Ishikawa (cell line): ENCODE results near the gene TPCN2.

ENCODE experiments used
- CEBPB ChIP-seq: IDR thresholded peaks from 2 replicates; pipeline ENCODE4 v1.6.1; 2012
- CREB1 ChIP-seq: IDR thresholded peaks from 2 replicates; pipeline ENCODE4 v1.6.1; 2012; ENCODE audit warnings: low read depth
- EGR1 ChIP-seq: IDR thresholded peaks from 2 replicates; pipeline ENCODE4 v1.6.1; 2012
- EP300 ChIP-seq: IDR thresholded peaks from 2 replicates; pipeline ENCODE4 v1.6.1; 2012; ENCODE audit warnings: borderline replicate concordance
- FOXM1 ChIP-seq: IDR thresholded peaks from 2 replicates; pipeline ENCODE4 v1.6.1; 2012; ENCODE audit warnings: low read depth, borderline replicate concordance
- MAX ChIP-seq: IDR thresholded peaks from 2 replicates; pipeline ENCODE4 v1.6.1; 2012
- NFIC ChIP-seq: IDR thresholded peaks from 2 replicates; pipeline ENCODE4 v1.6.1; 2012
- RAD21 ChIP-seq: IDR thresholded peaks from 2 replicates; pipeline ENCODE4 v1.6.1; 2012; ENCODE audit warnings: low read depth
- REST ChIP-seq: IDR thresholded peaks from 2 replicates; pipeline ENCODE4 v1.6.1; 2012; ENCODE audit warnings: low read depth, mild to moderate bottlenecking
- TAF1 ChIP-seq: IDR thresholded peaks from 2 replicates; pipeline ENCODE4 v1.6.1; 2012; ENCODE audit warnings: low read depth, mild to moderate bottlenecking
- TCF12 ChIP-seq: IDR thresholded peaks from 2 replicates; pipeline ENCODE4 v1.6.1; 2012; ENCODE audit warnings: low read depth
- TEAD4 ChIP-seq: IDR thresholded peaks from 2 replicates; pipeline ENCODE4 v1.6.1; 2012
- USF1 ChIP-seq: IDR thresholded peaks from 2 replicates; pipeline ENCODE4 v1.6.1; 2012
- YY1 ChIP-seq: IDR thresholded peaks from 2 replicates; pipeline ENCODE4 v1.6.1; 2012; ENCODE audit warnings: low read depth
- ZBTB7A ChIP-seq: IDR thresholded peaks from 2 replicates; pipeline ENCODE4 v1.6.1; 2012; ENCODE audit warnings: low read depth

The TPCN2 gene

GRCh38 chr11:69167916-69168691 is 119.4 kb downstream of the TPCN2 start:
- TF ChIP-seq FOXM1 = no peak
- TF ChIP-seq CEBPB = peak; percentile 73
- no peak for TF ChIP-seq USF1
- TF ChIP-seq MAX = no peak
- no peak for TF ChIP-seq TEAD4

- no peak for TF ChIP-seq EGR1
- no peak for TF ChIP-seq REST
- TF ChIP-seq CEBPB = no peak
These were observed 120.7 kb downstream of the TPCN2 start for GRCh38 chr11:69169479-69169878.

GRCh38 chr11:69170704-69171103 is 122.0 kb downstream of the TPCN2 start:
- TF ChIP-seq YY1 (no peak), CEBPB (no peak), NFIC (no peak), TCF12 (no peak), TAF1 (no peak), RAD21 (no peak), REST (no peak), TEAD4 (no peak), ZBTB7A (no peak), FOXM1 (no peak), USF1 (no peak), MAX (no peak)

- TF ChIP-seq EP300 (no peak), TEAD4 (no peak)
These were observed 122.9 kb downstream of the TPCN2 start for GRCh38 chr11:69171476-69172240.

- TF ChIP-seq MAX (no peak), RAD21 (no peak), USF1 (no peak), FOXM1 (no peak), TEAD4 (no peak), TAF1 (no peak), NFIC (no peak), TCF12 (no peak), EP300 (no peak), CREB1 (no peak), ZBTB7A (no peak), YY1 (no peak)
These were observed 123.9 kb downstream of the TPCN2 start for GRCh38 chr11:69172674-69173073.
